MM.1S (cell line): ENCODE measurements around the gene ADCYAP1R1.

Experiments
- DNase-seq: peaks from one replicate; pipeline ENCODE4 v3.0.0-alpha.2; 2015
- H2AFZ ChIP-seq: fragments of 300-600 bp; sonication (generic); 2 replicates; pipeline ENCODE4 v1.6.0; 2016; ENCODE audit warnings: antibody characterized with exemption, low read length
- H3F3A ChIP-seq: fragments of 300-600 bp; sonication (generic); 2 replicates; pipeline ENCODE4 v1.6.1; 2016; ENCODE audit warnings: mild to moderate bottlenecking, antibody characterized with exemption, low read length, moderate library complexity, mixed read lengths; ENCODE audit not compliant: insufficient read depth
- H3K27ac ChIP-seq: fragments of 300-600 bp; sonication (generic); 2 replicates; pipeline ENCODE4 v1.5.1; 2016; ENCODE audit warnings: mild to moderate bottlenecking, low read length
- H3K27me3 ChIP-seq: fragments of 300-600 bp; sonication (generic); replicated peaks from 2 replicates; pipeline ENCODE4 v1.6.0; 2016; ENCODE audit warnings: low read length; ENCODE audit not compliant: insufficient read depth
- H3K36me3 ChIP-seq: fragments of 300-600 bp; sonication (generic); replicated peaks from 2 replicates; pipeline ENCODE4 v1.6.1; 2016; ENCODE audit warnings: mild to moderate bottlenecking, low read length, mixed read lengths; ENCODE audit not compliant: insufficient read depth
- H3K4me1 ChIP-seq: fragments of 300-600 bp; sonication (generic); 2 replicates; pipeline ENCODE4 v1.6.1; 2016; ENCODE audit warnings: low read length, mixed read lengths
- H3K4me2 ChIP-seq: fragments of 300-600 bp; sonication (generic); 2 replicates; pipeline ENCODE4 v1.6.0; 2016; ENCODE audit warnings: low read depth, low read length
- H3K4me3 ChIP-seq: fragments of 300-600 bp; sonication (generic); 2 replicates; pipeline ENCODE4 v1.5.1; 2016; ENCODE audit warnings: low read length, mixed read lengths
- H3K79me2 ChIP-seq: fragments of 300-600 bp; sonication (generic); 2 replicates; pipeline ENCODE4 v1.6.1; 2016; ENCODE audit warnings: mixed run types, low read length, mixed read lengths
- H3K9ac ChIP-seq: fragments of 300-600 bp; sonication (generic); 2 replicates; pipeline ENCODE4 v1.6.1; 2016; ENCODE audit warnings: low read length, mixed read lengths
- H3K9me2 ChIP-seq: fragments of 300-600 bp; sonication (generic); replicated peaks from 2 replicates; pipeline ENCODE4 v1.6.1; 2016; ENCODE audit warnings: mild to moderate bottlenecking, low read length, mixed read lengths; ENCODE audit not compliant: insufficient read depth
- H3K9me3 ChIP-seq: fragments of 300-600 bp; sonication (generic); replicated peaks from 2 replicates; pipeline ENCODE4 v1.6.1; 2016; ENCODE audit warnings: mild to moderate bottlenecking, low read length, mixed read lengths; ENCODE audit not compliant: insufficient read depth
- H4K20me1 ChIP-seq: fragments of 300-600 bp; sonication (generic); 2 replicates; pipeline ENCODE4 v1.6.1; 2016; ENCODE audit warnings: mild to moderate bottlenecking, low read length, moderate library complexity, mixed read lengths; ENCODE audit not compliant: insufficient read depth
- EZH2 ChIP-seq: fragments of 300-600 bp; sonication (generic); optimal IDR thresholded peaks from 2 replicates; pipeline ENCODE3; 2017; ENCODE audit warnings: low read depth, mild to moderate bottlenecking, antibody characterized with exemption, low read length, mixed read lengths
- EZH2phosphoT487 ChIP-seq: fragments of 300-600 bp; sonication (generic); IDR thresholded peaks from 2 replicates; pipeline ENCODE4 v1.6.1; 2018; ENCODE audit warnings: antibody characterized with exemption, low read length
- TF ChIP-seq, protein P1 (sequence below): fragments of 300-600 bp; sonication (generic); IDR thresholded peaks from 2 replicates; pipeline ENCODE4 v1.5.1; 2016; ENCODE audit warnings: antibody characterized with exemption, low read length, mixed read lengths

ADCYAP1R1 gene

GRCh38 chr7:31123726-31124125, 71.6 kb downstream of the ADCYAP1R1 start:
- no peaks in the 10 kb centered on the region for H3K9me3 ChIP-seq
- TF ChIP-seq, protein P1, sequence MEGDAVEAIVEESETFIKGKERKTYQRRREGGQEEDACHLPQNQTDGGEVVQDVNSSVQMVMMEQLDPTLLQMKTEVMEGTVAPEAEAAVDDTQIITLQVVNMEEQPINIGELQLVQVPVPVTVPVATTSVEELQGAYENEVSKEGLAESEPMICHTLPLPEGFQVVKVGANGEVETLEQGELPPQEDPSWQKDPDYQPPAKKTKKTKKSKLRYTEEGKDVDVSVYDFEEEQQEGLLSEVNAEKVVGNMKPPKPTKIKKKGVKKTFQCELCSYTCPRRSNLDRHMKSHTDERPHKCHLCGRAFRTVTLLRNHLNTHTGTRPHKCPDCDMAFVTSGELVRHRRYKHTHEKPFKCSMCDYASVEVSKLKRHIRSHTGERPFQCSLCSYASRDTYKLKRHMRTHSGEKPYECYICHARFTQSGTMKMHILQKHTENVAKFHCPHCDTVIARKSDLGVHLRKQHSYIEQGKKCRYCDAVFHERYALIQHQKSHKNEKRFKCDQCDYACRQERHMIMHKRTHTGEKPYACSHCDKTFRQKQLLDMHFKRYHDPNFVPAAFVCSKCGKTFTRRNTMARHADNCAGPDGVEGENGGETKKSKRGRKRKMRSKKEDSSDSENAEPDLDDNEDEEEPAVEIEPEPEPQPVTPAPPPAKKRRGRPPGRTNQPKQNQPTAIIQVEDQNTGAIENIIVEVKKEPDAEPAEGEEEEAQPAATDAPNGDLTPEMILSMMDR, result no peak
- no peak for TF ChIP-seq EZH2
- no peak for TF ChIP-seq EZH2phosphoT487
- H3F3A ChIP-seq, result no peaks in the 10 kb centered on the region
- no peak overlapping the region for H3K27ac ChIP-seq
- H3K27me3 ChIP-seq, result no peaks in the 10 kb centered on the region
- H4K20me1 ChIP-seq, result no peaks in the 10 kb centered on the region
- no peak for DNase-seq
- H3K4me1 ChIP-seq, result no peaks in the 10 kb centered on the region
- no peaks in the 10 kb centered on the region for H3K9me2 ChIP-seq
- H3K4me3 ChIP-seq, result no peak overlapping the region
- H3K79me2 ChIP-seq, result no peaks in the 10 kb centered on the region
- H3K36me3 ChIP-seq, result no peaks in the 10 kb centered on the region
- H3K4me2 ChIP-seq, result no peak overlapping the region
- no peak overlapping the region for H2AFZ ChIP-seq
- no peak overlapping the region for H3K9ac ChIP-seq

DNA sequence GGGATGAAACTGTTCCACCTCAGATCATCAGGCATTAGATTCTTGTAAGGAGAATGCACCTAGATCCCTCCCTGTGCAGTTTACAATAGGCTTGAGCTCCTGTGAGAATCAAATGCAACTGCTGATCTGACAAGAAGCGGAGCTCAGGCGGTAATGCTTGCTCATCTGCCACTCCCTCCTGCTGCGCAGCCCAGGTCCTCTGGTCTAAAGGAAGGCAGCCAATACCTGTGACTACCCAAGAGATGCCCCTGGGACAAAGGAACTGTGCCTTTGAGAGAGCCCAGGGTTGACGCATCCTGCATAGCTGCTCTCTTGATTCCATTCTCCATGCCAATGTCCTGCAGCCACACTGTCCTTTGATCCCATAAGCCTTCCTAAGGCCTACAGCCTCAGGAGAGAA, 73.1 kb downstream of the ADCYAP1R1 start:
- TF ChIP-seq, protein P1, result no peak
- no peak for TF ChIP-seq EZH2phosphoT487
- TF ChIP-seq EZH2, result no peak
- Histone ChIP-seq H3K4me1 (no peaks in the 10 kb centered on the region), H3K27ac (no peak overlapping the region), H3K27me3 (no peaks in the 10 kb centered on the region), H3K9me3 (no peaks in the 10 kb centered on the region), H3K4me2 (no peak overlapping the region), H3K9me2 (no peaks in the 10 kb centered on the region), H3K79me2 (no peaks in the 10 kb centered on the region), H3F3A (no peaks in the 10 kb centered on the region), H3K36me3 (no peaks in the 10 kb centered on the region), H4K20me1 (no peaks in the 10 kb centered on the region), H2AFZ (no peak overlapping the region), H3K9ac (no peak overlapping the region), H3K4me3 (no peak overlapping the region)
- DNase-seq, result no peak

- no peaks in the 10 kb centered on the region for H3F3A ChIP-seq
- H3K27me3 ChIP-seq, result no peaks in the 10 kb centered on the region
Measured at GRCh38 chr7:31126976-31127375, 74.9 kb downstream of the ADCYAP1R1 start.

More at GRCh38 chr7:31126976-31127375, 74.9 kb downstream of the ADCYAP1R1 start:
- no peak overlapping the region for H3K4me2 ChIP-seq
- H3K9ac ChIP-seq, result no peak overlapping the region
- H3K36me3 ChIP-seq, result no peaks in the 10 kb centered on the region
- TF ChIP-seq, protein P1, result no peak
- TF ChIP-seq EZH2, result no peak
- no peak for TF ChIP-seq EZH2phosphoT487
- H4K20me1 ChIP-seq, result no peaks in the 10 kb centered on the region
- H3K9me2 ChIP-seq, result no peaks in the 10 kb centered on the region
- no peak overlapping the region for H2AFZ ChIP-seq
- no peaks in the 10 kb centered on the region for H3K4me1 ChIP-seq
- H3K79me2 ChIP-seq, result no peaks in the 10 kb centered on the region
- no peak overlapping the region for H3K4me3 ChIP-seq
- H3K27ac ChIP-seq, result no peak overlapping the region
- DNase-seq, result no peak
- no peaks in the 10 kb centered on the region for H3K9me3 ChIP-seq
